HG03432 (cell line): Measurements from ENCODE around the gene NDST3.
"Not testable (repeated sequence)": the region's sequence is repeated elsewhere in the genome, so short reads cannot be mapped to it uniquely, and the experiment has no call there.

Experiments
- ATAC-seq: cut with Tn5 transposase; IDR thresholded peaks from one replicate; pipeline ENCODE4 v1.9.1; 2021; ENCODE audit warnings: mild to moderate bottlenecking, moderate library complexity; ENCODE audit not compliant: unreplicated experiment

NDST3 gene

GRCh38 chr4:118296729-118297128 lies 262.4 kb downstream of the NDST3 start:
- ATAC-seq: no peak

GRCh38 chr4:118299619-118300018 lies 265.3 kb downstream of the NDST3 start:
- ATAC-seq: not testable (repeated sequence)

GRCh38 chr4:118307643-118308042 lies 273.4 kb downstream of the NDST3 start:
- no peak for ATAC-seq
